ENCODE measurements around the gene WDR7.
A peak's percentile ranks its signal among the peaks of the same experiment; 100 is the strongest.

WDR7 gene

GRCh38 chr18:56637176-56637575, 14.0 kb upstream of the WDR7 start:
- DNase-seq (ENCODE audit: insufficient read length, low spot score) = no peak
- no peak for TF ChIP-seq CTCF (IDR thresholded peaks at IDR 0.05; ENCODE audit: insufficient read depth, missing control alignments)
- no peak for FAIRE-seq

- FAIRE-seq (no peak), DNase-seq (ENCODE audit: insufficient read length, low spot score) (no peak)
- TF ChIP-seq CTCF (IDR thresholded peaks at IDR 0.05; ENCODE audit: insufficient read depth, missing control alignments) = no peak
Measured at GRCh38 chr18:56637711-56638231, 13.4 kb upstream of the WDR7 start.

GRCh38 chr18:56638232-56639103, 12.7 kb upstream of the WDR7 start, which contains the start of gene TXNL1:
Gene TXNL1 (minus strand): TSS chr18:56638592. CDS start chr18:56638440, 152 bp downstream.
- no peak for TF ChIP-seq CTCF (IDR thresholded peaks at IDR 0.05; ENCODE audit: insufficient read depth, missing control alignments)
- peak; percentile 100 for FAIRE-seq
- peak; percentile 97 for DNase-seq (ENCODE audit: insufficient read length, low spot score)

- FAIRE-seq (no peak), DNase-seq (ENCODE audit: insufficient read length, low spot score) (no peak)
- no peak for TF ChIP-seq CTCF (IDR thresholded peaks at IDR 0.05; ENCODE audit: insufficient read depth, missing control alignments)
Measured at GRCh38 chr18:56639104-56639381, 12.1 kb upstream of the WDR7 start.

- FAIRE-seq = no peak
- DNase-seq (ENCODE audit: insufficient read length, low spot score) = no peak
- no peak for TF ChIP-seq CTCF (IDR thresholded peaks at IDR 0.05; ENCODE audit: insufficient read depth, missing control alignments)
Measured at GRCh38 chr18:56639571-56639970, 11.6 kb upstream of the WDR7 start.

- TF ChIP-seq CTCF (IDR thresholded peaks at IDR 0.05; ENCODE audit: insufficient read depth, missing control alignments) = no peak
- FAIRE-seq (peak; percentile 21), DNase-seq (ENCODE audit: insufficient read length, low spot score) (no peak)
Measured at GRCh38 chr18:56641714-56642337, 9.3 kb upstream of the WDR7 start.

- no peak for TF ChIP-seq CTCF (IDR thresholded peaks at IDR 0.05; ENCODE audit: insufficient read depth, missing control alignments)
- DNase-seq (ENCODE audit: insufficient read length, low spot score) (no peak), FAIRE-seq (peak; percentile 96)
Measured at GRCh38 chr18:56643381-56643780, 7.8 kb upstream of the WDR7 start.

Measured in D721Med (cell line).